ENCODE results near the gene MSANTD2. TPM values are rescaled to one million over a fixed set of nuclear protein-coding genes. Genes with fewer than 3 reads are reported as not detected.

The MSANTD2 gene
- total RNA-seq, 4 donors from 2014 or later: 5.2 to 16.4 (median 6.7) TPM

DNA sequence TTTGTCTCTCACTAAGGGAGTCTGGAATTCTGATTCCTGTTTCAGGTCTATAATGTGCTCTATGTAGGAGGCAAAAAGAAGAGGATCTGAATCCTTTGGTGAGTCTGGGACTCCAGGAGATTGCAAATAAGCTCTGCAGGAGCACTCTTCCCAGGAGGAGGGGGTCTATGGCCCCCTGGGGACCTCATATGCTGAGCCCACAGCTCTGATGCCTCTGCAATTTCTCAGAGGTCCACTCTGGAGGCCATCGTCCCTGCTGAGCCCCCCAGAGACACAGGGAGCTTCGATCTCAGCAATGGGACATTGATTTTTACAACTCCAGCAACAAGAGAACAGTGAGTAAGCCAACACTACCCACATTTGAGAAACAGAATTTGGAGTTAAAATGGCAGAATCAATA lies 80.7 kb downstream of the MSANTD2 start:
- WGBS, 2 donors: no CpG with 5 or more reads among the region's 2 CpGs
- no peak for DNase-seq
- peaks cover 0 to 91% (median 3%) of the 10 kb centered on the region in 4 donors for H3K27me3 ChIP-seq
- no peaks in the 10 kb centered on the region for H3K36me3 ChIP-seq
- H3K4me1 ChIP-seq: peaks cover 0 to 23% (median 11%) of the 10 kb centered on the region in 3 donors
- TF ChIP-seq POLR2A (IDR thresholded peaks at IDR 0.05): no peak
- TF ChIP-seq, protein P1, sequence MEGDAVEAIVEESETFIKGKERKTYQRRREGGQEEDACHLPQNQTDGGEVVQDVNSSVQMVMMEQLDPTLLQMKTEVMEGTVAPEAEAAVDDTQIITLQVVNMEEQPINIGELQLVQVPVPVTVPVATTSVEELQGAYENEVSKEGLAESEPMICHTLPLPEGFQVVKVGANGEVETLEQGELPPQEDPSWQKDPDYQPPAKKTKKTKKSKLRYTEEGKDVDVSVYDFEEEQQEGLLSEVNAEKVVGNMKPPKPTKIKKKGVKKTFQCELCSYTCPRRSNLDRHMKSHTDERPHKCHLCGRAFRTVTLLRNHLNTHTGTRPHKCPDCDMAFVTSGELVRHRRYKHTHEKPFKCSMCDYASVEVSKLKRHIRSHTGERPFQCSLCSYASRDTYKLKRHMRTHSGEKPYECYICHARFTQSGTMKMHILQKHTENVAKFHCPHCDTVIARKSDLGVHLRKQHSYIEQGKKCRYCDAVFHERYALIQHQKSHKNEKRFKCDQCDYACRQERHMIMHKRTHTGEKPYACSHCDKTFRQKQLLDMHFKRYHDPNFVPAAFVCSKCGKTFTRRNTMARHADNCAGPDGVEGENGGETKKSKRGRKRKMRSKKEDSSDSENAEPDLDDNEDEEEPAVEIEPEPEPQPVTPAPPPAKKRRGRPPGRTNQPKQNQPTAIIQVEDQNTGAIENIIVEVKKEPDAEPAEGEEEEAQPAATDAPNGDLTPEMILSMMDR (IDR thresholded peaks at IDR 0.05): no peak
- no peaks in the 10 kb centered on the region for H3K9me3 ChIP-seq
- no peak overlapping the region for H3K4me3 ChIP-seq
- intact Hi-C loops (cut with DNase I): no loop called here
- no peak overlapping the region for H3K27ac ChIP-seq

DNA sequence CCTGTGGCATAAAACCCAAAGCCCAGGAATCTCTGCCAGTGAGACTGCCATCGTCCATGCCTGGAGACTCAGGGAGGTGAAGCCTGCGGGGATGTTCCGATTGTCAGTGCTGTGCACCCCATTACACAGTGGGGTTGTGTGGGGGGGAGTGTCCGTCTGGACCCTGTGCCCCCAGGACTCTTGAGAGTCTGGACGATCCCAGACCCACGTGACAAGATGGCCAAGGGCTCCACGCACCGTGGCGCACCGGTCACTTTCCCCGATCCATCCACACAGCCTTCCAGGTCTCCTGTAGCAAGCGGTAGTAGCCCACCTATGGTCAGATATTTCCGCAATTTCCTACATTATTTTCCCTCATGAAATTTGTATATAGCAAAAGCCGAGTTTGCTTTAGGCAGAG lies 81.4 kb downstream of the MSANTD2 start:
- Histone ChIP-seq H3K27me3 (peaks cover 0 to 84% (median 3%) of the 10 kb centered on the region in 4 donors), H3K4me1 (peaks cover 0 to 23% (median 11%) of the 10 kb centered on the region in 3 donors), H3K4me3 (no peak overlapping the region), H3K36me3 (no peaks in the 10 kb centered on the region), H3K27ac (no peak overlapping the region), H3K9me3 (no peaks in the 10 kb centered on the region)
- intact Hi-C loops (cut with DNase I): no loop called here
- WGBS, 2 donors: 62 to 64% methylated on average over 10 to 14 of the region's 14 CpGs
- DNase-seq: no peak
- no peak for TF ChIP-seq POLR2A (IDR thresholded peaks at IDR 0.05)
- TF ChIP-seq, protein P1 (IDR thresholded peaks at IDR 0.05): no peak

DNA sequence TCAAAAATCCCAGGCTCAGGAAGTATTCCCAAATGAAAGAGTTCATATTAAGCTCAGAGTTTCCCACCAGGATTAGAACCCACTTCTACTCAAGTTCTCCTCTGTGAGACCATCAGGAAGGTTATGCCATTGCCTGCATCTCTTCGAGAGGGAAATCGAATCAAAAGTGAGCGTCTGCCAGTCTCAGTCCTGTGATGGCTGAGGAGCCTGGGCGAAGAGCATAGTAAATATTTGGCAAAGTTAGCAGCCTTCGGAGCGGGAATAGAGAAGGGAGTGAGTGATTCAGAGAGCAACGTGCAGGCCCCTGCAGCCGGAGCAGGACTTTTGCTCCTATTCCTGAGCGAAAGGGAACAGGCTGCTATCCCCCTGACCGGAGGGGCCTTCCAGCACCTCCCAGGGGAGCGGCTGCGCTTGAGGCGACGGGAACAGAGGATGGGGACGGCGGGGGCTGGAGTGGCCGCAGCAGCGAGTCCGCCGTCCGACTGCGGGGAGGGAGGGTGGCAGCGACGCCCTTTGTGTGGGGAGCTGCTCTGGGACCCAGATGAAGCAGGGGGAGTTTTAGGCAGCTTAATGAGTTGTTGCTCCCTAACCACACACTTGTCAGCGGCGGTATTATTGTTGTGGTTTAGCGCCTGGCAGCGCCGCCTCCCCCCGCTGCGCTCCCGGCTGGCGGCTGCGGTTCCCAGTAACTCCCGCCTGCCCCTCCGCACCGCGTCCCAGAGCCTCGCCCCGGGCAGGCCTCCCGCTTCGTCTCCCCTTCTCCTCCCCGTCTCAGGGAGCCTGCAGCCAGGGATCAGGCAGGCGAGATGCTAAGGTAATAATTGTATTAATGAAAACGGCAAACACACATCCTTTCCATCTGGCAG lies 82.2 kb downstream of the MSANTD2 start:
- H3K4me1 ChIP-seq: peaks cover 0 to 23% (median 11%) of the 10 kb centered on the region in 3 donors
- peak overlapping the region in 2 of 4 donors; percentile 26 to 60 for H3K27ac ChIP-seq
- H3K27me3 ChIP-seq: peaks cover 0 to 76% (median 3%) of the 10 kb centered on the region in 4 donors
- peak overlapping the region; percentile 18 to 65 (median 38) for H3K4me3 ChIP-seq
- no peaks in the 10 kb centered on the region for H3K36me3 ChIP-seq
- WGBS, 2 donors: 1 to 7% methylated on average over 13 of the region's 45 CpGs
- no peaks in the 10 kb centered on the region for H3K9me3 ChIP-seq
- DNase-seq: no peak
- TF ChIP-seq POLR2A (IDR thresholded peaks at IDR 0.05): no peak
- TF ChIP-seq, protein P1 (IDR thresholded peaks at IDR 0.05): no peak
- intact Hi-C loops (cut with DNase I): no loop called here

DNA sequence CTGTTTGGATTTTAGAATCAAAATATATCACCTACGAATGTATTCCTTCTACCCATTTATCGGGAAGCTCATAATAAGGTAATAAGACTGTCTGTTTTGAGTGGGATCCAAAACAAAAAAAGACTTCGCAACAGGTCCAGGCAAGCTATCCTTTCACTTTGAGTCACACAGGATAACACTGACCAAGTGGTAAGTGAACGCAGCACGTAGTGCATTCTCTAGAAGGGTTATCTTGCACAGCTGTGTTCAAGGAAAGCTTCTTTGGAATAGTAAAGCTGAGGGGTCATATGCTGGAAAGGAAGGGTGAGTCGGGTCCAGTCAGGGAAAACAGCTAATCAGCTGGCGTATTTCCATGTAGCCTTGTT lies 82.8 kb downstream of the MSANTD2 start:
- H3K36me3 ChIP-seq: no peaks in the 10 kb centered on the region
- DNase-seq: no peak
- H3K4me3 ChIP-seq: peak overlapping the region; percentile 18 to 65 (median 38)
- no peaks in the 10 kb centered on the region for H3K9me3 ChIP-seq
- 21 to 33% methylated on average over 7 of the region's 7 CpGs for WGBS, 2 donors
- H3K27me3 ChIP-seq: peaks cover 0 to 70% (median 3%) of the 10 kb centered on the region in 4 donors
- TF ChIP-seq, protein P1 (IDR thresholded peaks at IDR 0.05): no peak
- TF ChIP-seq POLR2A (IDR thresholded peaks at IDR 0.05): no peak
- peak overlapping the region in 2 of 4 donors; percentile 26 to 60 for H3K27ac ChIP-seq
- intact Hi-C loops (cut with DNase I): no loop called here
- peaks cover 0 to 23% (median 11%) of the 10 kb centered on the region in 3 donors for H3K4me1 ChIP-seq

DNA sequence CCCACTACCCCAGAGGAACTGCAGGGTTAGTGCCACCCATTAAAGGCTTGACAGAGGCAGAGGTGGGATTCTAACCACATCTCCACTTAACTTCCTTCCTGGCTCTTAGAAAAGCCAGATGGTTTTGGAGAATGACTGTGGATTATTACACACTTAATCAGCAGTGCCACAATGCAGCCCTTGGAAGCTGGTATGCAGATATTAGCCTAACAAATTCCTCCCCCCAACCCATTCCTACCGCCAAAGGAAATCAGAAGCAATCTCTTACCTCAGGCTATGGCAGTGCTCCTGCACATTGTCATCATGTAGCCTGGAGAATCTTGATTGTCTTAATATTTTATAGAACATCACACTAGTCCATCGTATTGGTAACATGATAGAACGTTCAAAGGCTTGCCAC lies 83.6 kb downstream of the MSANTD2 start:
- WGBS, 2 donors: 36 to 76% methylated on average over 3 of the region's 3 CpGs
- Histone ChIP-seq H3K27ac (no peak overlapping the region), H3K36me3 (no peaks in the 10 kb centered on the region), H3K27me3 (peaks cover 0 to 62% (median 3%) of the 10 kb centered on the region in 4 donors), H3K9me3 (no peaks in the 10 kb centered on the region), H3K4me1 (peaks cover 0 to 23% (median 11%) of the 10 kb centered on the region in 3 donors), H3K4me3 (no peak overlapping the region)
- TF ChIP-seq, protein P1 (IDR thresholded peaks at IDR 0.05): no peak
- TF ChIP-seq POLR2A (IDR thresholded peaks at IDR 0.05): no peak
- intact Hi-C loops (cut with DNase I): no loop called here
- DNase-seq: no peak

Data from esophagus squamous epithelium (tissue), 5 donors.